ENCODE results near the gene AZU1. TPM values are rescaled to one million over a fixed set of nuclear protein-coding genes. Genes with fewer than 3 reads are reported as not detected.

AZU1 gene
- polyA plus RNA-seq, 2 of the 4 experiments (the other 2 are of a cell fraction) = 0.31 to 0.32 TPM

- POLR2A ChIA-PET = no interaction called here
- H3K4me1 ChIP-seq = no peaks in the 10 kb centered on the region
- FAIRE-seq = no peak
These were observed 1.6 kb downstream of the AZU1 start for GRCh38 chr19:829129-829758.

GRCh38 chr19:831407-832369 lies 4.1 kb downstream of the AZU1 start:
- CTCF ChIA-PET = no interaction called here

More at GRCh38 chr19:829129-829758, 1.6 kb downstream of the AZU1 start:
- ATAC-seq = peak in 1 of 2 experiments; percentile 60; a peak in 1 of 6 replicates
- WGBS (ENCODE audit: missing lambda C conversion rate) = 75% methylated on average over 16 of the region's 18 CpGs
- Histone ChIP-seq H3K4me2 (no peak overlapping the region), H3K9me3 (no peaks in the 10 kb centered on the region), H3K27ac (no peak overlapping the region), H3K4me3 (no peak overlapping the region)
- no peak for TF ChIP-seq POLR2A (IDR thresholded peaks at IDR 0.05; ENCODE audit: low read length)
- TF ChIP-seq RFX5 (IDR thresholded peaks at IDR 0.05) = no peak
- TF ChIP-seq HOXB13 (CRISPR knock-in tag; IDR thresholded peaks at IDR 0.05; ENCODE audit: low read depth) = no peak
- TF ChIP-seq ZFP36 (IDR thresholded peaks at IDR 0.05; ENCODE audit: borderline replicate concordance, partially characterized antibody) = no peak
- no peak for TF ChIP-seq ESRRA (IDR thresholded peaks at IDR 0.05; ENCODE audit: borderline replicate concordance, low read length)
- TF ChIP-seq HMGXB4 (CRISPR knock-in tag; IDR thresholded peaks at IDR 0.05; ENCODE audit: borderline replicate concordance) = no peak
- CTCF ChIA-PET = no interaction called here
- DNase-seq (ENCODE audit: low read depth in 1 of 2, low spot score in 1 of 2) = no peak

GRCh38 chr19:834216-834615 lies 6.6 kb downstream of the AZU1 start:
- ATAC-seq = peak; percentile 25 to 42; a peak in 3 of 6 replicates
- H3K27ac ChIP-seq = no peak overlapping the region
- no peak overlapping the region for H3K4me3 ChIP-seq
- FAIRE-seq = no peak
- POLR2A ChIA-PET = no interaction called here
- CTCF ChIA-PET = no interaction called here
- 78% methylated on average over 20 of the region's 24 CpGs for WGBS (ENCODE audit: missing lambda C conversion rate)
- TF ChIP-seq RFX5 (IDR thresholded peaks at IDR 0.05) (no peak), REST (IDR thresholded peaks at IDR 0.05) (no peak), EP300 (IDR thresholded peaks at IDR 0.05) (no peak)
- no peak for DNase-seq (ENCODE audit: low read depth in 1 of 2, low spot score in 1 of 2)
- H3K4me1 ChIP-seq = no peaks in the 10 kb centered on the region
- H3K9me3 ChIP-seq = no peaks in the 10 kb centered on the region
- H3K4me2 ChIP-seq = no peak overlapping the region

More at GRCh38 chr19:831407-832369, 4.1 kb downstream of the AZU1 start:
- ATAC-seq (no peak), FAIRE-seq (no peak), DNase-seq (ENCODE audit: low read depth in 1 of 2, low spot score in 1 of 2) (no peak)
- no peak for TF ChIP-seq MAZ (IDR thresholded peaks at IDR 0.05; ENCODE audit: borderline replicate concordance, low read depth, low read length)
- Histone ChIP-seq H3K9me3 (no peaks in the 10 kb centered on the region), H3K27ac (no peak overlapping the region), H3K4me2 (no peak overlapping the region), H3K4me1 (no peaks in the 10 kb centered on the region), H3K4me3 (no peak overlapping the region)
- 53% methylated on average over 22 of the region's 38 CpGs for WGBS (ENCODE audit: missing lambda C conversion rate)
- POLR2A ChIA-PET = no interaction called here

GRCh38 chr19:835210-835810 lies 7.7 kb downstream of the AZU1 start:
- ChIA-PET CTCF (no interaction called here), POLR2A (no interaction called here)
- WGBS (ENCODE audit: missing lambda C conversion rate) = 69% methylated on average over 10 of the region's 36 CpGs
- FAIRE-seq = no peak
- Histone ChIP-seq H3K4me1 (no peaks in the 10 kb centered on the region), H3K4me3 (no peak overlapping the region), H3K27ac (no peak overlapping the region), H3K4me2 (no peak overlapping the region), H3K9me3 (no peaks in the 10 kb centered on the region)
- DNase-seq (ENCODE audit: low read depth in 1 of 2, low spot score in 1 of 2) = no peak
- ATAC-seq = peak in 1 of 2 experiments; percentile 76; a peak in 3 of 6 replicates
- TF ChIP-seq MAX (IDR thresholded peaks at IDR 0.05) = no peak
- TF ChIP-seq NPAS2 (CRISPR knock-in tag; IDR thresholded peaks at IDR 0.05; ENCODE audit: borderline replicate concordance) = no peak
- no peak for TF ChIP-seq CHD2 (IDR thresholded peaks at IDR 0.05; ENCODE audit: low read length, partially characterized antibody)
- no peak for TF ChIP-seq HOXB5 (CRISPR knock-in tag; IDR thresholded peaks at IDR 0.05)
- no peak for TF ChIP-seq EHF (CRISPR knock-in tag; IDR thresholded peaks at IDR 0.05)
- TF ChIP-seq HEYL (CRISPR knock-in tag; IDR thresholded peaks at IDR 0.05) = no peak
- no peak for TF ChIP-seq HOXA7 (CRISPR knock-in tag; IDR thresholded peaks at IDR 0.05)
- no peak for TF ChIP-seq REST (IDR thresholded peaks at IDR 0.05)
- TF ChIP-seq RAD21 (conservative IDR thresholded peaks at IDR 0.05 in 1 of 2, IDR thresholded peaks at IDR 0.05 in 1 of 2) = no peak
